Esophagus squamous epithelium (tissue), 5 donors: ENCODE results near the gene ANKMY2. TPM values are rescaled to one million over a fixed set of nuclear protein-coding genes. Genes with fewer than 3 reads are reported as not detected.

Experiments used
- DNase-seq: peaks from one replicate; lab custom pipeline; 2025; lab: John Stamatoyannopoulos, UW
- H3K27ac ChIP-seq, 4 donors: fragments of 200-600 bp; sonication (generic); one replicate each; pipeline ENCODE4 v1.5.1; 2016 to 2019; ENCODE audit warnings: mild to moderate bottlenecking in 1 of 4
- H3K27me3 ChIP-seq, 4 donors: fragments of 200-600 bp; sonication (generic); 1 replicate in 3 of 4; 2 replicates in 1 of 4; pipeline versions ENCODE4 v1.5.1 to v1.6.0; 2017 to 2021; ENCODE audit warnings: antibody characterized with exemption in 1 of 4
- H3K36me3 ChIP-seq, 3 donors: fragments of 200-600 bp; sonication (generic); one replicate each; pipeline ENCODE4 v1.5.1; 2016 to 2019
- H3K4me1 ChIP-seq, 3 donors: fragments of 200-600 bp; sonication (generic); one replicate each; pipeline ENCODE4 v1.5.1; 2017 to 2019
- H3K4me3 ChIP-seq, 4 donors: fragments of 200-600 bp; sonication (generic); 1 replicate in 3 of 4; 2 replicates in 1 of 4; pipeline ENCODE4 v1.5.1; 2016 to 2019; ENCODE audit warnings: mild to moderate bottlenecking in 2 of 4, moderate library complexity in 1 of 4
- H3K9me3 ChIP-seq, 3 donors: fragments of 200-600 bp; sonication (generic); one replicate each; pipeline ENCODE4 v1.5.1; 2016 to 2019
- POLR2A ChIP-seq, 4 donors: fragments of 450-650 bp; IDR thresholded peaks; one replicate each; pipeline ENCODE4 v1.6.1; 2017; ENCODE audit warnings: antibody characterized with exemption in 4 of 4, mild to moderate bottlenecking in 4 of 4, moderate library complexity in 3 of 4
- WGBS, 2 donors: methylation state at CpG; one replicate each; pipeline ENCODE4 v1.1.5; 2018; 5-methylcytosine and 5-hydroxymethylcytosine counted together
- intact Hi-C: fragments of 100-400 bp; cut with DNase I; formaldehyde crosslinking; loops from one replicate; pipeline ENCODE4 v1.15.0; 2022
- total RNA-seq, 4 donors: library from RNA; depleted of rRNA; stranded (reverse); fragments of >200 nt; gene quantifications; one replicate each; pipeline ENCODE4 v1.1.0, GENCODE V29; 2016
- TF ChIP-seq, protein P1 (sequence below), 6 experiments: fragments of 450-650 bp in 4 of 6; fragments of 200-600 bp in 2 of 6; sonication (generic) in 2 of 6; IDR thresholded peaks; one replicate each; pipeline ENCODE4 v1.5.1; 2016 to 2019; ENCODE audit warnings: antibody characterized with exemption in 6 of 6, mild to moderate bottlenecking in 4 of 6, moderate library complexity in 4 of 6
- donor health status: DM: yes; HTN: yes; CAD: no.

ANKMY2 gene
- total RNA-seq, 4 donors from 2014 or later: 3.8 to 13.4 (median 7.0) TPM

DNA sequence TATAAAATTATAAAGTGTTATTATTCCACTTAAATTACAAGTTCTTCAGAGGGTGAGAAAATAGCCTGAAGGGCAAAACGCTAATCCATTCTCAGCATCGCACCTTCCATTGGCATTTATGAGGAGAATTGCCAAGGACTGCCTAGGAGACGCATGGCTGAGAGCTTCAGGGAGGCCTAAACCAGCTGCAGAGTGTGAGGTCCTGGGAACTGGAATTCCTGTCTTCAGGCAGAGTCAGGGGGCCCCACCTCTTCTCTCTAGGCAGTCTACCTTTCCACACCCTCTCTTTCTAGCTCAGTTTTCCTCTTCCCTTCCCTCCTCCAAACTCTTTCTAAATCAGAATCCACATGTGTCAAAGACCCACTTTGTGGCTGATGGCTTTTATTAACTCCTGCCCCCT lies 83.6 kb downstream of the ANKMY2 start:
- no peaks in the 10 kb centered on the region for H3K36me3 ChIP-seq
- no peak overlapping the region for H3K4me3 ChIP-seq
- intact Hi-C loops: loop anchor here (10.0 kb wide), 2 partner anchors 127 to 477 kb away; no protein-coding TSS in a partner anchor
- H3K27ac ChIP-seq: no peak overlapping the region
- no peaks in the 10 kb centered on the region for H3K9me3 ChIP-seq
- no peak for DNase-seq
- TF ChIP-seq, protein P1, sequence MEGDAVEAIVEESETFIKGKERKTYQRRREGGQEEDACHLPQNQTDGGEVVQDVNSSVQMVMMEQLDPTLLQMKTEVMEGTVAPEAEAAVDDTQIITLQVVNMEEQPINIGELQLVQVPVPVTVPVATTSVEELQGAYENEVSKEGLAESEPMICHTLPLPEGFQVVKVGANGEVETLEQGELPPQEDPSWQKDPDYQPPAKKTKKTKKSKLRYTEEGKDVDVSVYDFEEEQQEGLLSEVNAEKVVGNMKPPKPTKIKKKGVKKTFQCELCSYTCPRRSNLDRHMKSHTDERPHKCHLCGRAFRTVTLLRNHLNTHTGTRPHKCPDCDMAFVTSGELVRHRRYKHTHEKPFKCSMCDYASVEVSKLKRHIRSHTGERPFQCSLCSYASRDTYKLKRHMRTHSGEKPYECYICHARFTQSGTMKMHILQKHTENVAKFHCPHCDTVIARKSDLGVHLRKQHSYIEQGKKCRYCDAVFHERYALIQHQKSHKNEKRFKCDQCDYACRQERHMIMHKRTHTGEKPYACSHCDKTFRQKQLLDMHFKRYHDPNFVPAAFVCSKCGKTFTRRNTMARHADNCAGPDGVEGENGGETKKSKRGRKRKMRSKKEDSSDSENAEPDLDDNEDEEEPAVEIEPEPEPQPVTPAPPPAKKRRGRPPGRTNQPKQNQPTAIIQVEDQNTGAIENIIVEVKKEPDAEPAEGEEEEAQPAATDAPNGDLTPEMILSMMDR (IDR thresholded peaks at IDR 0.05): no peak
- TF ChIP-seq POLR2A (IDR thresholded peaks at IDR 0.05): no peak
- 40 to 66% methylated on average over 3 of the region's 3 CpGs for WGBS, 2 donors
- peaks cover 0 to 5% (median 0%) of the 10 kb centered on the region in 4 donors for H3K27me3 ChIP-seq
- H3K4me1 ChIP-seq: peaks cover 0 to 4% (median 0%) of the 10 kb centered on the region in 3 donors

DNA sequence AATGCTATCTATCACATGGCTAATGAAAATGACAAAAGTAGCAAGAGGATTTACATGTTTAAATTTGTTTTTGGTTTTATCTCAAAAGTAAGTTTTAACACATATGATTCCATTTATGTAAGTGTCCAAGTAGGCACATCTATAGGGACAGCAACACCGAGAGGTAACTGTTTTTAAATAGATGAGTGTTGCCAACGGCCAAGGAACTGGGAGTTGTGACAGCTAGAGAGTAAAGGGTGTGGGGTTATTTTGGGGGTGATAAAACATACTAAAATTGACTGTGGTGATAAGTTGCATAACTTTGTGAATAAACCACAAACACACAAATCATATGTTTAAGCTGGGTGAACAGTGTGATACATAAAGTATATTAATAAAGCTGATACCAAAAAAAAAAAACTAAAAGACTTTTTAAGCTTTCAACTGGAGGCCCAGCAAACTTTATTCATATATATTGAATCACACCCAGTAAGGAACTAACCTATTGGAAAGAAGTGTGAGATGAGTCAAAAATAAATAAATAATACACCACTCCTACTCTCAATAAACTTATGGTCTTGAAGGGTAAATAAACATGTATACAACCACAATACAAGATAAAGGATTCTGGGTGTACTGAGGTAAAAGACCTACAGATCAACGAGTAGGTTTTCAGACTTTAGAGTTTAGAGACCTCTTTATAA lies 85.9 kb downstream of the ANKMY2 start:
- WGBS, 2 donors: 53 to 74% methylated on average over 3 of the region's 3 CpGs
- H3K27me3 ChIP-seq: no peaks in the 10 kb centered on the region
- H3K27ac ChIP-seq: no peak overlapping the region
- TF ChIP-seq POLR2A (IDR thresholded peaks at IDR 0.05): no peak
- TF ChIP-seq, protein P1 (IDR thresholded peaks at IDR 0.05): no peak
- DNase-seq: no peak
- H3K9me3 ChIP-seq: no peaks in the 10 kb centered on the region
- intact Hi-C loops: loop anchor here (10.0 kb wide), 2 partner anchors 125 to 475 kb away; no protein-coding TSS in a partner anchor
- no peak overlapping the region for H3K4me3 ChIP-seq
- H3K36me3 ChIP-seq: no peaks in the 10 kb centered on the region
- H3K4me1 ChIP-seq: peaks cover 0 to 4% (median 0%) of the 10 kb centered on the region in 3 donors

DNA sequence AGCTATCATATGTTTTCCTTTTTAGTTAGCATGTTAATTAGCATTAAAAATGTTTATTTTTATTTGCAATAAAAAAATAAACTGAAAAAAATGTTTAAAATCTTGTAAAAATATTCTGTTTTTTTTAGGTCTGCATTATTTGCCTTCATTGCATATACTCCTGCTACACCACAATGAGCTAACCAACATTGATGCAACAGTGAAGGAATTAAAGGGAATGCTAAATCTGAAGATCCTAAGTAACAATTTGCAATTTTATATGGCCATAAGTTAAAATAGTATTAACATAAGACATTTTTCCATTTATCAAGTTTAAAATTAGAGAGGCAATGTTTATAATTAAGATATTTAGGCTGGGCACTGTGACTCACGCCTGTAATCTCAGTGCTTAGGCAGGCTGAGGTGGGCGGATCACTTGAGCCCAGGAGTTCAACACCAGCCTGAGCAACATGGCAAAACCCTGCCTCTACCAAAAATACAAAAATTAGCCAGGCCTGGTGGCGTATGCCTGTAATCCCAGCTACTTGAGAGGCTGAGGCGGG lies 86.7 kb downstream of the ANKMY2 start:
- H3K36me3 ChIP-seq: no peaks in the 10 kb centered on the region
- H3K9me3 ChIP-seq: no peaks in the 10 kb centered on the region
- H3K4me1 ChIP-seq: peaks cover 0 to 4% (median 0%) of the 10 kb centered on the region in 3 donors
- no peak for DNase-seq
- no peak overlapping the region for H3K27ac ChIP-seq
- H3K4me3 ChIP-seq: no peak overlapping the region
- no peak for TF ChIP-seq POLR2A (IDR thresholded peaks at IDR 0.05)
- TF ChIP-seq, protein P1 (IDR thresholded peaks at IDR 0.05): no peak
- intact Hi-C loops: no loop called here
- no peaks in the 10 kb centered on the region for H3K27me3 ChIP-seq
- 76 to 82% methylated on average over 4 of the region's 4 CpGs for WGBS, 2 donors

DNA sequence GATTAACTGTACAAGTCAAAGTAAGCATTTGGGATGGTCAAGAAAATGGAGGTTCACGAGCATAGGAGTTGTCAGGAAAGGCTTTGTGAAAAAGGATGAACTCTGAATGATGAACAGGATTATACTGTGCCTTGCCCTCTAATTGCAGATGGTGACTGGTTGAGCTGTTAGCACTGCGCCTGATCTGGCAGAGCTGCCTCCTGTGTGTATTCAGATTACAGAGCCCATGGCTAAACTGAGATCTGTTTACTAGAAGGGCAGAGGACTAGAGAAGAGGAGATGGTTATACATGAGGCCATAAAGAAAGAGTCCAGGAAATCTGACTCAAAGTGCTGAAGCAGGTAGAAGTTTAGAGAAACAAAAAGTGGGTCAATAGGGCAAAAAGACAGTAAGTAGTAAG lies 89.2 kb downstream of the ANKMY2 start:
- H3K36me3 ChIP-seq: no peaks in the 10 kb centered on the region
- no peak overlapping the region for H3K27ac ChIP-seq
- intact Hi-C loops: no loop called here
- no peak overlapping the region for H3K4me3 ChIP-seq
- no peaks in the 10 kb centered on the region for H3K4me1 ChIP-seq
- WGBS, 2 donors: 41 to 100% methylated on average over 2 of the region's 2 CpGs
- DNase-seq: no peak
- H3K27me3 ChIP-seq: no peaks in the 10 kb centered on the region
- no peak for TF ChIP-seq POLR2A (IDR thresholded peaks at IDR 0.05)
- TF ChIP-seq, protein P1 (IDR thresholded peaks at IDR 0.05): no peak
- no peaks in the 10 kb centered on the region for H3K9me3 ChIP-seq

DNA sequence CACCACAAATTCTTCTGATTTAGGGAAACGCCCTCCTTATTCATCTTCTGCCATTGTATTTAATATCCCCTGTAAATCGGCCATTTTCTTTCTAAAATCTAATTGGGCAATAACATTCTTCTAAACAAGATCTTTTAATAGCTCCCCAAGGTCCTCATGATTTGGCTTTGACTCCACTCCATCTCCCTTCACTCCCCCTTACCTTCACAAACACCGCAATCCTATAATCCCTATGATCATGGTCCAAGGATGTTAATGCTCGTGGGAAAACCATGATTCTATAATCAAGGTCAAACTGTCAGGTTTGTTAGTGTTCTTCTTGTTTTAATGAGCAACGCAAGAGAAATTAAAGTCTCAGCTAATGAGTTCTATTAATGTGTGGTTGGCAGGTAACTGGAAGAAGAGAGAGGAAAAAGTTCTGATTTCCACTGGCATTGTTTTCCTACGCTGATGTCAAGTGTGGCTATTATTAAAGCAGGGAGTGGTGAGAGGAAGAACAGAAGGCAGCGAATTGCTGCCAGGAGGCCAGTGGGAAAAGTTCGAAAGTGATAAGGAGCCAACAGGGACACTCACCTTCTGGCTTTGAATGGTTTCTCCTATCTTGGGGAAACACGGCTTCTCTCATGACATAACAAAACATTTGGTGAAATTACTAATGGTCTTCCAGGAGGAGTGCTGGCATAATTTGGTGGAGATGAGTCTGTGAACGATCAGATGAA lies 90.9 kb downstream of the ANKMY2 start:
- no peaks in the 10 kb centered on the region for H3K27me3 ChIP-seq
- TF ChIP-seq POLR2A (IDR thresholded peaks at IDR 0.05): no peak
- TF ChIP-seq, protein P1 (IDR thresholded peaks at IDR 0.05): no peak
- no peaks in the 10 kb centered on the region for H3K4me1 ChIP-seq
- intact Hi-C loops: no loop called here
- H3K27ac ChIP-seq: no peak overlapping the region
- DNase-seq: no peak
- no peaks in the 10 kb centered on the region for H3K36me3 ChIP-seq
- H3K4me3 ChIP-seq: no peak overlapping the region
- WGBS, 2 donors: 82 to 83% methylated on average over 10 of the region's 10 CpGs
- no peaks in the 10 kb centered on the region for H3K9me3 ChIP-seq
